GM13976 (cell line): ENCODE measurements around the gene HTR3D.

Experiments
- DNase-seq: peaks from one replicate; pipeline ENCODE4 v3.0.0; 2012; ENCODE audit warnings: low spot score
- CTCF ChIP-seq: IDR thresholded peaks from 2 replicates; pipeline ENCODE4 v1.5.1; 2012; ENCODE audit warnings: borderline replicate concordance, mild to moderate bottlenecking; ENCODE audit not compliant: insufficient read depth; ENCODE audit errors: extremely low read depth, missing control alignments, control extremely low read depth
- in situ Hi-C: fragments of 300-500 bp; cut with MboI; formaldehyde crosslinking; loops from one replicate; pipeline ENCODE4 v1.12.0; 2022; ENCODE audit warnings: low sequenced_read_pairs, mixed read lengths, inconsistent platforms; ENCODE audit not compliant: unreplicated experiment

The HTR3D gene

DNA sequence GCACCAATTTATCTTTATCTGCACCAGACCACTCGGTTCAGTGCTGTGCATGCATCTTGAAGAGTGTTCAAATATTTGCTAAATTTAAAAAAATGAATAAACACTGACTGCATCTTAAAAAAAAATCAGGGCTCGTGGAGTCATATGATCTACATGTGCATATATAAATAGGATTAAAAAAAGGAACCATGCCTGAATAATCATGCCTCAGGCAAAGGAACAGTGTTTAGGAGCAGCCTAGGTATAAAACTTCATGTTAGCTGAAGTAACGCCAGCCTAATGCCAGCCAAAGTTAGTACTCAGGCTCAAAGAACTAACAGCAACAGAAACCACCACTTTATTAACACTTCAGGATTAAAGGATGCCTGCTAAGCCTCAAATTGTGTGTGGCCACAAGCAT lies 23.4 kb upstream of the HTR3D start:
- in situ Hi-C loops: no loop called here
- DNase-seq: no peak
- no peak for TF ChIP-seq CTCF

GRCh38 chr3:184011230-184011876 lies 20.2 kb upstream of the HTR3D start:
- DNase-seq: no peak
- TF ChIP-seq CTCF: no peak
- in situ Hi-C loops: loop anchor here (10.0 kb wide), 1 partner anchor 107 kb away; no protein-coding TSS in a partner anchor

DNA sequence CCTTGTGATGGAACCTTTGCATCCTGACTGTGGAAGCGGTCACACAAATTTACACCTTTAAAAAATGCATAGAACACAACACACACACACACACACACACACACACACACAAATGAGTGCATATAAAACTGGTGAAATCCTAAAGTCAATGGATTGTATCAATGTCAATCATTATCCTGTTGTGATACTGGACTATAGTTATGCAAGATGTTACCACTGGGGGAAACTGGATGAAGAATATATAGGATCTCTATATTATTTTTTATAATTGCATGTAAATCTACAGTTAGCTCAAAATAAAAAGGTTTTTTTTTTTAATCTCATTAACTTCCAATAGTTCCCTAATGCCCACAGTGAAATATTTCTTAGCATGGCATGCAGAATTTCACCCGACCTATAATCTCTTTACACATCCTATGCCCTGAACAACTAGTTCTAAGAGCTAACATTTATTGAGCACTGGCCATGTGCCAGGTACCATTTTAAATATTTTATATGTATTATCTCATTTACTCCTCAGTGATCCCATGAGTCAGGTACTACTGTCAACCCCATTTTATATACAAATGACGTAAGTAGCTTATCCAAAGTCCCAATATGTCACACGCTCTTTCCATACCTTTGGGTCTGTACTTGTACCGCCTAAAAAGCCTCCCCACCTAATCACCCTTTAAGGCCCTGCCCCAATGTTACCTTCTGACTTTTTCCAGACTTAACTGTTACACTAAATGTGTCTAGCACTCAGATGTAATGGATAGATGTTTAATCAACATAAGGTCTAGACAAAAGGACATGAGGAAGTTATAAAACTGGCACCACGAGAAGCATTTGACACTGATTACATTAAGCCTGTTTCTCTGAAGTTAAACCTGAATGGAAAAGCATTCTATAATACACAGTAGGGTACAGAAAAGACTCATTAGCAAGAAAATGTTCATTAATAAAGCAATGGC lies 19.3 kb upstream of the HTR3D start:
- TF ChIP-seq CTCF: no peak
- DNase-seq: no peak
- in situ Hi-C loops: loop anchor here (10.0 kb wide), 1 partner anchor 107 kb away; no protein-coding TSS in a partner anchor

DNA sequence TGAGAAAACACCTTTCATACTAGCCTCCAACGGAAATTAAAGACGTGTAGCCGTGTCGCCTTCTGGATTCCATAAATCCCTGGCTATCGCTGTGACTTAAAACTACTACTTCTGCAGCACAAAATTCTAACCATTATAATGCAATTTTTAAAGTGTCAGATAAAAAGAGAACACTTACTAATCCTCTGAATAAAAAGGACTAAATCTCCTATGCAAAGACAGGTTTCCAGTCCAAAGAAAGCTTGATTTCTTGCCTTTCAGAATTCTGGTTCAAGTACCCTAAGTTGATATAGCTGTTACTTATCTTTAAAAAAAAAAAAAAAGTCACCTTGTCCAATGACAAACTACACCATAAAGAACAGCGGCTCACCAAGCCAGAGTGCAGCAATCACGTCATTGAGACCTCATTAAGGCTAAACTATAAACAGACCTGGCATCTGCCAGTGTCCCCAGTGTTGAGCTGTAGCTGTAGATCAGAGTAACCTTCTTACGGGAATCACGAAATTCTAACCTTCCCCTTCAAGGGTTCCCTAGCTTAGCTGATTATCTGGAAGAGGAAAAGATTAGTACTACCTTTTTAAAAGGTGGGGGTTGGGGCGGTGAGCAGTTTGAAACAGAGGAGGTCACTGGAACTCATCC lies 16.0 kb upstream of the HTR3D start:
- TF ChIP-seq CTCF: no peak
- DNase-seq: no peak
- in situ Hi-C loops: loop anchor here (10.0 kb wide), 1 partner anchor 111 kb away; no protein-coding TSS in a partner anchor

DNA sequence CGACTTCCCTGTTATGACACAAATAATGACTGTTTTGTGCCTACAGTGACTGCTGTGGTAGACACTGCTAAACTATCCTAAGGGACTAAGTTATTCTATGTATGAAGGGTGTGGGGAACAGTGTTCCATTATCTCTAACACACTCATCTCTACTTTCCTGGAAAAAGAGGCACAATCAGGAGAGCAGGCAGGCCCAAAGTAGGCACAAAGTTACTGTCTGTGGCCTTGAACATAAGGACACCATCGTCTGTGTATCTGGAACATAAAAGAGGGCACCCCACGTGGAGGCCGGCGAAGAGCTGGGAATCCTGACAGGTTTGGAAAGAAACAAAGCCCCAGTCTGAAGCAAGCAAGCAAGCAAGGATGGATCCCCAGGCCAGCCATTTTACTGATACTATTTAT lies 15.4 kb upstream of the HTR3D start:
- in situ Hi-C loops: loop anchor here (10.0 kb wide), 1 partner anchor 111 kb away; no protein-coding TSS in a partner anchor
- no peak for DNase-seq
- TF ChIP-seq CTCF: no peak
